Heart left ventricle (tissue), 13 donors: Measurements from ENCODE around the gene GPC6.

Experiments used
- POLR2A ChIP-seq, 2 donors: fragments of 450-650 bp; IDR thresholded peaks; one replicate each; pipeline ENCODE4 v1.6.1; 2017; ENCODE audit warnings: antibody characterized with exemption in 2 of 2, mild to moderate bottlenecking in 2 of 2, moderate library complexity in 2 of 2
- TF ChIP-seq, protein P1 (sequence below), 12 donors: fragments of 200-600 bp; sonication (generic) in 4 of 12; IDR thresholded peaks; one replicate each; pipeline versions ENCODE4 v1.5.0 to v1.8.0; 2018 to 2022; ENCODE audit warnings: antibody characterized with exemption in 12 of 12, mild to moderate bottlenecking in 5 of 12
- donor health status: ischemic (EF 13 %, LVEDD 7.1; RV severe dilation, severe dysfunction).
- donor health status: DM: no; HTN: yes; CAD: no.
- donor health status: DM: no; HTN: no; CAD: no.
- donor health status: ischemic (EF 25% LVEDD 6.9; RV normal size, moderate dysfunction).
- donor health status: ischemic (EF 25% LVEDD 5.7; RV mildly dilated, moderate dysfunction).
- donor health status: ischemic (EF 35%, LVEDD 5.7; RV mildly dilated, moderate dysfunction).
- donor health status: nonischemic (EF 11% LVEDD 7.7; RV severe dilation, severe dysfunction).
- donor health status: DM: yes; HTN: yes; CAD: no.
- donor health status: PGD.
- donor health status: ischemic (EF 29% LVEDD 5.4; RV normal size, mild dysfunction).
- donor health status: nonischemic (EF 23%, LVEDD 6.1; RV moderate dilation, normal function).

DNA sequence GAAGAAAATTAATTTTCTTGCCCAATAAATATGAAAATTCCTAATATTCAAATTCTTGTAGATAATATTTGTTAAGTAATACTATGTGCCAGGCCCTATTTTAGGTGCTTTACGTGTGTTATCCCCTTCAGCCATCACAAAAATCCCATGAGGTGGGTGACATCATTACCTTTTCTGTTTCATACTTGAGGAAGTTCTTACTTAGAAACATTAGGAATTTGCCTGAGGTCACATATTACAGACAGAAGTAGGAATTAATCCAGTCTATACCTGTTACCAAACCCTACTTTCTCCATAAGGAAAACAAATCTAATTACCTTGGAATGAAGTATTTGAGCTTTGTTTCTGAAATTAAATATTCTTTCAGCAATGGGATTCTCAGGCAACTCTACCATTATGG lies 336.1 kb downstream of the GPC6 start:
- no peak for TF ChIP-seq POLR2A (IDR thresholded peaks at IDR 0.05)
- TF ChIP-seq, protein P1, sequence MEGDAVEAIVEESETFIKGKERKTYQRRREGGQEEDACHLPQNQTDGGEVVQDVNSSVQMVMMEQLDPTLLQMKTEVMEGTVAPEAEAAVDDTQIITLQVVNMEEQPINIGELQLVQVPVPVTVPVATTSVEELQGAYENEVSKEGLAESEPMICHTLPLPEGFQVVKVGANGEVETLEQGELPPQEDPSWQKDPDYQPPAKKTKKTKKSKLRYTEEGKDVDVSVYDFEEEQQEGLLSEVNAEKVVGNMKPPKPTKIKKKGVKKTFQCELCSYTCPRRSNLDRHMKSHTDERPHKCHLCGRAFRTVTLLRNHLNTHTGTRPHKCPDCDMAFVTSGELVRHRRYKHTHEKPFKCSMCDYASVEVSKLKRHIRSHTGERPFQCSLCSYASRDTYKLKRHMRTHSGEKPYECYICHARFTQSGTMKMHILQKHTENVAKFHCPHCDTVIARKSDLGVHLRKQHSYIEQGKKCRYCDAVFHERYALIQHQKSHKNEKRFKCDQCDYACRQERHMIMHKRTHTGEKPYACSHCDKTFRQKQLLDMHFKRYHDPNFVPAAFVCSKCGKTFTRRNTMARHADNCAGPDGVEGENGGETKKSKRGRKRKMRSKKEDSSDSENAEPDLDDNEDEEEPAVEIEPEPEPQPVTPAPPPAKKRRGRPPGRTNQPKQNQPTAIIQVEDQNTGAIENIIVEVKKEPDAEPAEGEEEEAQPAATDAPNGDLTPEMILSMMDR (IDR thresholded peaks at IDR 0.05): no peak
